Endothelial cell of umbilical vein (primary cell): ENCODE measurements around the gene NHLH2.

ENCODE experiments used
- EZH2 ChIP-seq: IDR thresholded peaks from 2 replicates; pipeline ENCODE4 v1.6.1; 2012; ENCODE audit warnings: borderline replicate concordance, low read depth, mild to moderate bottlenecking, moderate library complexity, low read length, inconsistent platforms; ENCODE audit not compliant: severe bottlenecking
- POLR2A ChIP-seq: IDR thresholded peaks from 2 replicates; pipeline ENCODE4 v1.6.1; 2012; ENCODE audit warnings: low read depth, mild to moderate bottlenecking, control low read depth, low read length
- POLR2AphosphoS5 ChIP-seq: IDR thresholded peaks from 2 replicates; pipeline ENCODE4 v1.6.1; 2012; ENCODE audit warnings: low read depth, mild to moderate bottlenecking, control low read depth, low read length, moderate library complexity; ENCODE audit not compliant: insufficient read depth
- TF ChIP-seq, protein P1 (sequence below), 2 donors: IDR thresholded peaks; 1 replicate in 1 of 2; 2 replicates in 1 of 2; pipeline ENCODE4 v1.5.1; 2011; ENCODE audit warnings: low read length in 2 of 2, mild to moderate bottlenecking in 2 of 2, moderate library complexity in 2 of 2, control low read depth in 1 of 2, inconsistent platforms in 1 of 2, low read depth in 1 of 2; ENCODE audit not compliant: insufficient read depth in 1 of 2; ENCODE audit errors: extremely low read depth in 1 of 2
- TF ChIP-seq, protein P2 (sequence below): IDR thresholded peaks from 2 replicates; pipeline ENCODE4 v1.6.1; 2011; ENCODE audit not compliant: insufficient read depth, insufficient read length

DNA sequence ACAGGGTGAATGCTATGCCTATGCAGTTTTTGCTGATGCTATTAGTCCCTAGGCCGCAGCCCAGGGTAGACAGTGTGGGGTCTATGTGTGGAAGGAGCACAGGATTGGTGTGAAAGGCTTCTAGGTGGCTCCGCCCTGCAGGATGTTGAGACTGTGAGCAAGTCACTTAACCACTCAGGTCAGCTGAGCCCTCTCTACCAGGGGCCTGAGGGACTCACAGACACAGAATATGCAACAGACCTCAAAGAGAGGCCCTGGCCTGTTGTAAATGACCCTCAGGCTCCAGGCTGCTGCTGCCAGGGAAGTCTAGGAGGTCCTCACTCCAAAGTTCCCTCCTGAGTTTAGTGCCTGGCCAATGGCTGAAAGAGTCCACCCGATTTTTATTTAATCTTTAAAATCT is 11.0 kb downstream of the NHLH2 start:
- TF ChIP-seq, protein P1, sequence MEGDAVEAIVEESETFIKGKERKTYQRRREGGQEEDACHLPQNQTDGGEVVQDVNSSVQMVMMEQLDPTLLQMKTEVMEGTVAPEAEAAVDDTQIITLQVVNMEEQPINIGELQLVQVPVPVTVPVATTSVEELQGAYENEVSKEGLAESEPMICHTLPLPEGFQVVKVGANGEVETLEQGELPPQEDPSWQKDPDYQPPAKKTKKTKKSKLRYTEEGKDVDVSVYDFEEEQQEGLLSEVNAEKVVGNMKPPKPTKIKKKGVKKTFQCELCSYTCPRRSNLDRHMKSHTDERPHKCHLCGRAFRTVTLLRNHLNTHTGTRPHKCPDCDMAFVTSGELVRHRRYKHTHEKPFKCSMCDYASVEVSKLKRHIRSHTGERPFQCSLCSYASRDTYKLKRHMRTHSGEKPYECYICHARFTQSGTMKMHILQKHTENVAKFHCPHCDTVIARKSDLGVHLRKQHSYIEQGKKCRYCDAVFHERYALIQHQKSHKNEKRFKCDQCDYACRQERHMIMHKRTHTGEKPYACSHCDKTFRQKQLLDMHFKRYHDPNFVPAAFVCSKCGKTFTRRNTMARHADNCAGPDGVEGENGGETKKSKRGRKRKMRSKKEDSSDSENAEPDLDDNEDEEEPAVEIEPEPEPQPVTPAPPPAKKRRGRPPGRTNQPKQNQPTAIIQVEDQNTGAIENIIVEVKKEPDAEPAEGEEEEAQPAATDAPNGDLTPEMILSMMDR (IDR thresholded peaks at IDR 0.05; ENCODE audit: extremely low read depth in 1 of 2, insufficient read depth in 1 of 2, low read depth in 1 of 2, low read length in 2 of 2): no peak
- TF ChIP-seq POLR2A (no peak), POLR2AphosphoS5 (no peak), EZH2 (no peak)
- TF ChIP-seq, protein P2, sequence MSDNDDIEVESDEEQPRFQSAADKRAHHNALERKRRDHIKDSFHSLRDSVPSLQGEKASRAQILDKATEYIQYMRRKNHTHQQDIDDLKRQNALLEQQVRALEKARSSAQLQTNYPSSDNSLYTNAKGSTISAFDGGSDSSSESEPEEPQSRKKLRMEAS: no peak
